Liver (tissue), 9 donors: ENCODE results near the gene SGSM1. TPM values are rescaled to one million over a fixed set of nuclear protein-coding genes. Genes with fewer than 3 reads are reported as not detected.
A peak's percentile ranks its signal among the peaks of the same experiment; 100 is the strongest.

Source experiments
- DNase-seq: peaks from one replicate; pipeline ENCODE4 v3.0.0-alpha.2; 2017; ENCODE audit warnings: low spot score
- H3K27ac ChIP-seq, 2 donors: one replicate each; pipeline ENCODE4 v1.7.0; 2013; ENCODE audit warnings: inconsistent platforms in 2 of 2, low read length in 2 of 2, control low read depth in 1 of 2, low read depth in 1 of 2, mild to moderate bottlenecking in 1 of 2
- H3K27me3 ChIP-seq, 4 donors: one replicate each; pipeline versions ENCODE4 v1.6.1 to v1.7.0; 2013; ENCODE audit warnings: low read length in 3 of 4, inconsistent platforms in 1 of 4, mild to moderate bottlenecking in 1 of 4, moderate library complexity in 1 of 4; ENCODE audit not compliant: control insufficient read depth in 4 of 4, insufficient read depth in 4 of 4
- H3K36me3 ChIP-seq, 4 donors: one replicate each; pipeline versions ENCODE4 v1.6.1 to v1.7.0; 2013; ENCODE audit warnings: low read length in 3 of 4, mild to moderate bottlenecking in 3 of 4, low read depth in 1 of 4, moderate library complexity in 1 of 4; ENCODE audit not compliant: control insufficient read depth in 4 of 4, insufficient read depth in 3 of 4
- H3K4me1 ChIP-seq, 4 donors: one replicate each; pipeline versions ENCODE4 v1.6.1 to v1.7.0; 2013; ENCODE audit warnings: low read length in 3 of 4, mild to moderate bottlenecking in 3 of 4, moderate library complexity in 1 of 4; ENCODE audit not compliant: control insufficient read depth in 4 of 4, insufficient read depth in 4 of 4
- H3K4me3 ChIP-seq, 3 donors: one replicate each; pipeline versions ENCODE4 v1.6.1 to v1.7.0; 2013; ENCODE audit warnings: low read length in 3 of 3, control low read depth in 1 of 3, low read depth in 1 of 3, mild to moderate bottlenecking in 1 of 3
- H3K9ac ChIP-seq, 2 donors: one replicate each; pipeline ENCODE4 v1.7.0; 2013; ENCODE audit warnings: low read length in 2 of 2, mild to moderate bottlenecking in 2 of 2, moderate library complexity in 2 of 2, control low read depth in 1 of 2, low read depth in 1 of 2
- H3K9me3 ChIP-seq, 4 donors: one replicate each; pipeline versions ENCODE4 v1.6.1 to v1.7.0; 2013; ENCODE audit warnings: low read length in 3 of 4; ENCODE audit not compliant: control insufficient read depth in 4 of 4
- EGR1 ChIP-seq, 2 donors: IDR thresholded peaks; 2 replicates each; pipeline ENCODE4 v1.6.1; 2016 to 2018; ENCODE audit warnings: antibody characterized with exemption in 2 of 2, low read depth in 2 of 2
- FOXA2 ChIP-seq: IDR thresholded peaks from 2 replicates; pipeline ENCODE4 v1.6.1; 2016; ENCODE audit warnings: antibody characterized with exemption
- GABPA ChIP-seq, 2 donors: IDR thresholded peaks in 1 of 2; conservative IDR thresholded peaks in 1 of 2; 2 replicates each; pipeline ENCODE4 v1.6.1; 2016; ENCODE audit warnings: antibody characterized with exemption in 2 of 2, mild to moderate bottlenecking in 1 of 2, moderate library complexity in 1 of 2
- HNF4A ChIP-seq, 2 donors: conservative IDR thresholded peaks; 2 replicates each; pipeline ENCODE4 v1.6.1; 2016; ENCODE audit warnings: antibody characterized with exemption in 2 of 2, mild to moderate bottlenecking in 2 of 2
- HNF4G ChIP-seq: IDR thresholded peaks from 2 replicates; pipeline ENCODE4 v1.6.1; 2016; ENCODE audit warnings: antibody characterized with exemption
- JUND ChIP-seq, 2 donors: IDR thresholded peaks; 2 replicates each; pipeline ENCODE4 v1.6.1; 2016; ENCODE audit warnings: antibody characterized with exemption in 2 of 2
- NR2F2 ChIP-seq: IDR thresholded peaks from 2 replicates; pipeline ENCODE4 v1.6.1; 2016; ENCODE audit warnings: antibody characterized with exemption
- RAD21 ChIP-seq, 2 donors: IDR thresholded peaks; 2 replicates each; pipeline ENCODE4 v1.6.1; 2016; ENCODE audit warnings: antibody characterized with exemption in 2 of 2, mild to moderate bottlenecking in 2 of 2
- RXRA ChIP-seq, 2 donors: IDR thresholded peaks; 2 replicates each; pipeline ENCODE4 v1.6.1; 2017 to 2018; ENCODE audit warnings: antibody characterized with exemption in 2 of 2, mild to moderate bottlenecking in 1 of 2
- SP1 ChIP-seq: IDR thresholded peaks from 2 replicates; pipeline ENCODE4 v1.6.1; 2018; ENCODE audit warnings: antibody characterized with exemption, mild to moderate bottlenecking
- TAF1 ChIP-seq: conservative IDR thresholded peaks from 2 replicates; pipeline ENCODE4 v1.6.1; 2016; ENCODE audit warnings: antibody characterized with exemption, mild to moderate bottlenecking
- YY1 ChIP-seq: IDR thresholded peaks from 2 replicates; pipeline ENCODE4 v1.6.1; 2016; ENCODE audit warnings: antibody characterized with exemption, mild to moderate bottlenecking
- WGBS: extraction: QIAGEN DNeasy Blood & Tissue Kit; methylation state at CpG from one replicate; pipeline ENCODE4 v1.1.7; 2013; 5-methylcytosine and 5-hydroxymethylcytosine counted together
- polyA plus RNA-seq, 2 donors: library from polyadenylated mRNA; stranded (reverse) in 1 of 2; unstranded in 1 of 2; fragments of 200-250 nt in 1 of 2; fragments of >200 nt in 1 of 2; fragmentation: Nextera tagmentation in 1 of 2; extraction: Ambion mirVana in 1 of 2; gene quantifications; one replicate each; pipeline versions ENCODE4 v1.2.1 to v1.2.3, GENCODE V29; 2013 to 2015
- total RNA-seq, 2 donors: library from RNA; depleted of rRNA; stranded (reverse); fragments of >200 nt; gene quantifications; one replicate each; pipeline ENCODE4 v1.2.3, GENCODE V29; 2014
- TF ChIP-seq, protein P1 (sequence below): IDR thresholded peaks from 2 replicates; pipeline ENCODE4 v1.6.1; 2016; ENCODE audit warnings: antibody characterized with exemption
- TF ChIP-seq, protein P2 (sequence below): IDR thresholded peaks from 2 replicates; pipeline ENCODE4 v1.6.1; 2016; ENCODE audit warnings: antibody characterized with exemption, mild to moderate bottlenecking
- TF ChIP-seq, protein P3 (sequence below): IDR thresholded peaks from 2 replicates; pipeline ENCODE4 v1.6.1; 2016; ENCODE audit warnings: antibody characterized with exemption
- TF ChIP-seq, protein P4 (sequence below): fragments of 150-350 bp; IDR thresholded peaks from 2 replicates; pipeline ENCODE4 v1.5.1; 2017; ENCODE audit warnings: improper control_type of control experiment, low read depth, low read length; ENCODE audit not compliant: missing input control
- TF ChIP-seq, protein P5 (sequence below): IDR thresholded peaks from 2 replicates; pipeline ENCODE4 v1.6.1; 2016; ENCODE audit warnings: antibody characterized with exemption
- donor health status: healthy.
- donor health status: healthy.
- donor health status: healthy.
- donor health status: healthy.
- donor health status: healthy.

The SGSM1 gene
- total and polyA plus RNA-seq, 4 donors: 0.08 to 0.51 (median 0.21) TPM

DNA sequence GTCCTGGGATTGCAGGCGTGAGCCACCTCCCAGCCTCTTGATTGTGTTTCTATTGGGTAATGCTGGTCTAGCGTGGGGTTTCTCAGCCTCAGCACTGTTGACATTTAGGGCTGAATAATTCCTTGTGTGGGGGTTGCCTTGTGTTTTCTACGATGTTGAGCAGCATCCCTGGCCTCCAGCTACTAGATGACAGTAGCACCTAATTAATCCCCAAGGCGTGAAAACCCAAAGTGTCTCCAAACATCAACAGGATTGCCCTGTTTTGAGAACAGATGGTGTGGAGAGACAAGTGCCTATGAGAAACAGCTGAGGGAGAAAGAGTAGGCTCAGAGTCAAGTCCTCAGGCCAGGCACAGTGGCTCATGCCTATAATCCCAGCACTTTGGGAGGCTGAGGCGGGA lies 67.2 kb downstream of the SGSM1 start (continued):
- TF ChIP-seq, protein P1, sequence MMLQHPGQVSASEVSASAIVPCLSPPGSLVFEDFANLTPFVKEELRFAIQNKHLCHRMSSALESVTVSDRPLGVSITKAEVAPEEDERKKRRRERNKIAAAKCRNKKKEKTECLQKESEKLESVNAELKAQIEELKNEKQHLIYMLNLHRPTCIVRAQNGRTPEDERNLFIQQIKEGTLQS: no peak
- no peak for TF ChIP-seq HNF4G

DNA sequence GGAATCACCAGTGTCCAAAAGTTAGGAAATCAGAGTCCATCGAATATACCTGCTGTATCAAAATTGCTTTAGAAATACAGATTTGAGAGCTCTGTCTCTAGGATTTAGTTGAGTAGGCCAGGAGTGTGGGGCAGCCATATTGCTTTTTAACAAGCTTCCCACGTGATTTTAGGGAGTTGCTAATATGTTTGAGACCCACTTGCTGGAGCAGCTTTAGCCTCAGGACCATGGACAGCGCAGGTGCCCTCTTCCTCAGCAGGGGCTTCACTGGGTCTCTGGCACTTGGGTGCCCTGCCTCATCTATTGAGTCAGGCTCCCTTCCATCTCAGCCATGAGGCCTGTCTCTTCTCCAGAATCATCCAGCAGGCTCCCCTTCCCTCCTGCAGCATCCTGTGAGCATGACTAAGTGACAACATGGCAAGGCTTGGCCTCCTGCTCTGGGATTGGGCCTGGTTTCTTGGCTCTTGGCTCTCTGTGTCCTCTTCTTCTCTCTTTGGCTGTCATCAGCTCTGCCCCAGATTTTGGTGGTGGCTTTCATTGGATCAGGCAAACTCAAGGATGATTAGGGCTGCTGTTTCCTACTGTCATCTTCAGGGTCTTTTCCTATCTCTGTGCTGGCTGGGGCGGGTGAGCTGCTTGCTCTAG lies 70.0 kb downstream of the SGSM1 start:
- Histone ChIP-seq H3K4me3 (no peak overlapping the region), H3K27me3 (no peaks in the 10 kb centered on the region), H3K9me3 (peaks cover 0 to 6% (median 1%) of the 10 kb centered on the region in 4 donors), H3K27ac (no peak overlapping the region), H3K4me1 (no peaks in the 10 kb centered on the region), H3K36me3 (no peaks in the 10 kb centered on the region), H3K9ac (no peak overlapping the region)
- WGBS: 67% methylated on average over 4 of the region's 4 CpGs
- TF ChIP-seq, protein P1: no peak
- TF ChIP-seq, protein P2, sequence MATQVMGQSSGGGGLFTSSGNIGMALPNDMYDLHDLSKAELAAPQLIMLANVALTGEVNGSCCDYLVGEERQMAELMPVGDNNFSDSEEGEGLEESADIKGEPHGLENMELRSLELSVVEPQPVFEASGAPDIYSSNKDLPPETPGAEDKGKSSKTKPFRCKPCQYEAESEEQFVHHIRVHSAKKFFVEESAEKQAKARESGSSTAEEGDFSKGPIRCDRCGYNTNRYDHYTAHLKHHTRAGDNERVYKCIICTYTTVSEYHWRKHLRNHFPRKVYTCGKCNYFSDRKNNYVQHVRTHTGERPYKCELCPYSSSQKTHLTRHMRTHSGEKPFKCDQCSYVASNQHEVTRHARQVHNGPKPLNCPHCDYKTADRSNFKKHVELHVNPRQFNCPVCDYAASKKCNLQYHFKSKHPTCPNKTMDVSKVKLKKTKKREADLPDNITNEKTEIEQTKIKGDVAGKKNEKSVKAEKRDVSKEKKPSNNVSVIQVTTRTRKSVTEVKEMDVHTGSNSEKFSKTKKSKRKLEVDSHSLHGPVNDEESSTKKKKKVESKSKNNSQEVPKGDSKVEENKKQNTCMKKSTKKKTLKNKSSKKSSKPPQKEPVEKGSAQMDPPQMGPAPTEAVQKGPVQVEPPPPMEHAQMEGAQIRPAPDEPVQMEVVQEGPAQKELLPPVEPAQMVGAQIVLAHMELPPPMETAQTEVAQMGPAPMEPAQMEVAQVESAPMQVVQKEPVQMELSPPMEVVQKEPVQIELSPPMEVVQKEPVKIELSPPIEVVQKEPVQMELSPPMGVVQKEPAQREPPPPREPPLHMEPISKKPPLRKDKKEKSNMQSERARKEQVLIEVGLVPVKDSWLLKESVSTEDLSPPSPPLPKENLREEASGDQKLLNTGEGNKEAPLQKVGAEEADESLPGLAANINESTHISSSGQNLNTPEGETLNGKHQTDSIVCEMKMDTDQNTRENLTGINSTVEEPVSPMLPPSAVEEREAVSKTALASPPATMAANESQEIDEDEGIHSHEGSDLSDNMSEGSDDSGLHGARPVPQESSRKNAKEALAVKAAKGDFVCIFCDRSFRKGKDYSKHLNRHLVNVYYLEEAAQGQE: peak; percentile 98
- no peak for DNase-seq

DNA sequence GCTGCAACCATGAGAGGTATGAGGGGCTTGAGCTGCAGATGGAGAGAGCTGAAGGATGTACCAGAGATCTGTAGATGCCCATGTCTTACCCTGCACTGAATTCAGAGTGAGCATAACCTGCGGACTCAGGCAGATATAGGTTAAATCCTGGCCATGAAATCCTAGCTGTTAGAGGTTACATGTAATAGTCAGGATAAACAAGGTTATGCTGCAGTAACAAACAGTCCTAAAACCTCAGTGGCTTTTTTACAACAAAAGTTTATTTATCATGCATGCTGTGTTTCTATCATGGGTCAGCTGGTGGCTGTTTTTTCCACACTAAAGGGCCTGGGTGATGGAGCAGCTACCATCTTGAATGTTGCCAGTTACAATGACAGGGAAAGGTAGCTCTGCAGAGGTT lies 70.7 kb downstream of the SGSM1 start:
- TF ChIP-seq HNF4G (no peak), YY1 (no peak), NR2F2 (no peak), FOXA2 (no peak), RXRA (IDR thresholded peaks at IDR 0.05) (no peak), SP1 (no peak), TAF1 (no peak), EGR1 (IDR thresholded peaks at IDR 0.05; ENCODE audit: low read depth in 2 of 2) (no peak), HNF4A (conservative IDR thresholded peaks at IDR 0.05) (no peak), GABPA (IDR thresholded peaks at IDR 0.05 in 1 of 2, conservative IDR thresholded peaks at IDR 0.05 in 1 of 2) (no peak), JUND (IDR thresholded peaks at IDR 0.05) (no peak), RAD21 (IDR thresholded peaks at IDR 0.05) (no peak)
- TF ChIP-seq, protein P3, sequence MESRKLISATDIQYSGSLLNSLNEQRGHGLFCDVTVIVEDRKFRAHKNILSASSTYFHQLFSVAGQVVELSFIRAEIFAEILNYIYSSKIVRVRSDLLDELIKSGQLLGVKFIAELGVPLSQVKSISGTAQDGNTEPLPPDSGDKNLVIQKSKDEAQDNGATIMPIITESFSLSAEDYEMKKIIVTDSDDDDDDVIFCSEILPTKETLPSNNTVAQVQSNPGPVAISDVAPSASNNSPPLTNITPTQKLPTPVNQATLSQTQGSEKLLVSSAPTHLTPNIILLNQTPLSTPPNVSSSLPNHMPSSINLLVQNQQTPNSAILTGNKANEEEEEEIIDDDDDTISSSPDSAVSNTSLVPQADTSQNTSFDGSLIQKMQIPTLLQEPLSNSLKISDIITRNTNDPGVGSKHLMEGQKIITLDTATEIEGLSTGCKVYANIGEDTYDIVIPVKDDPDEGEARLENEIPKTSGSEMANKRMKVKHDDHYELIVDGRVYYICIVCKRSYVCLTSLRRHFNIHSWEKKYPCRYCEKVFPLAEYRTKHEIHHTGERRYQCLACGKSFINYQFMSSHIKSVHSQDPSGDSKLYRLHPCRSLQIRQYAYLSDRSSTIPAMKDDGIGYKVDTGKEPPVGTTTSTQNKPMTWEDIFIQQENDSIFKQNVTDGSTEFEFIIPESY: no peak
- TF ChIP-seq, protein P1: no peak
- TF ChIP-seq, protein P2: no peak
- TF ChIP-seq, protein P4, sequence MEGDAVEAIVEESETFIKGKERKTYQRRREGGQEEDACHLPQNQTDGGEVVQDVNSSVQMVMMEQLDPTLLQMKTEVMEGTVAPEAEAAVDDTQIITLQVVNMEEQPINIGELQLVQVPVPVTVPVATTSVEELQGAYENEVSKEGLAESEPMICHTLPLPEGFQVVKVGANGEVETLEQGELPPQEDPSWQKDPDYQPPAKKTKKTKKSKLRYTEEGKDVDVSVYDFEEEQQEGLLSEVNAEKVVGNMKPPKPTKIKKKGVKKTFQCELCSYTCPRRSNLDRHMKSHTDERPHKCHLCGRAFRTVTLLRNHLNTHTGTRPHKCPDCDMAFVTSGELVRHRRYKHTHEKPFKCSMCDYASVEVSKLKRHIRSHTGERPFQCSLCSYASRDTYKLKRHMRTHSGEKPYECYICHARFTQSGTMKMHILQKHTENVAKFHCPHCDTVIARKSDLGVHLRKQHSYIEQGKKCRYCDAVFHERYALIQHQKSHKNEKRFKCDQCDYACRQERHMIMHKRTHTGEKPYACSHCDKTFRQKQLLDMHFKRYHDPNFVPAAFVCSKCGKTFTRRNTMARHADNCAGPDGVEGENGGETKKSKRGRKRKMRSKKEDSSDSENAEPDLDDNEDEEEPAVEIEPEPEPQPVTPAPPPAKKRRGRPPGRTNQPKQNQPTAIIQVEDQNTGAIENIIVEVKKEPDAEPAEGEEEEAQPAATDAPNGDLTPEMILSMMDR: no peak
- TF ChIP-seq, protein P5, sequence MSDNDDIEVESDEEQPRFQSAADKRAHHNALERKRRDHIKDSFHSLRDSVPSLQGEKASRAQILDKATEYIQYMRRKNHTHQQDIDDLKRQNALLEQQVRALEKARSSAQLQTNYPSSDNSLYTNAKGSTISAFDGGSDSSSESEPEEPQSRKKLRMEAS: no peak
- Histone ChIP-seq H3K9ac (no peak overlapping the region), H3K36me3 (no peaks in the 10 kb centered on the region), H3K4me3 (no peak overlapping the region), H3K27ac (no peak overlapping the region), H3K27me3 (no peaks in the 10 kb centered on the region), H3K9me3 (peaks cover 0 to 6% (median 1%) of the 10 kb centered on the region in 4 donors), H3K4me1 (no peaks in the 10 kb centered on the region)
- WGBS: 97% methylated on average over 1 of the region's 1 CpG
- DNase-seq: no peak
